H4 (cell line): ENCODE measurements around the gene CLMN. TPM values are rescaled to one million over a fixed set of nuclear protein-coding genes. Genes with fewer than 3 reads are reported as not detected.

ENCODE experiments used
- DNase-seq: peaks from one replicate; pipeline ENCODE4 v3.0.0-alpha.2; 2015; ENCODE audit warnings: low spot score
- total RNA-seq: library from RNA; depleted of rRNA; stranded (reverse); fragments of >200 nt; shearing (Covaris generic); gene quantifications from 2 replicates; pipeline ENCODE4 v1.2.3, GENCODE V29; 2014

Gene CLMN
- total RNA-seq, 1 experiment from 2014 or later = 4.5 TPM

DNA sequence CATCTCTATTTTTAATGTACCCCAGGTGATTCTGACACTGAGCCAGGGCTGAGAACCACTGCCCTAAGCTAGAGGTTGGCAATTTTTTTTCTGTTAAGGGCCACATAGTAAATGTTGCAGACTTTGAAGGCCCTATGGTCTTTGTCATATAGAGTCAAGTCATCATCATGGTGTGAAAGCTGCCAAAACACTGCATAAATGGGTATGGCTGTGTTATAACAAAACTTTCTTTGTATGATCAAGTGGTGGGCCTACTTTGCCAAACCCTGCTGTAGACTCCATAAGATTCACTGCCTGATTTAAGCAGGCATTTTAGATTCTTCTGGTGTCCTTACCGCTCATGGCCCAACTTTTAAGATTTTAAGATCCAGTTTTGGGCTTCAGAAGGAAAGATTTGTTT lies 76.8 kb downstream of the CLMN start:
- no peak for DNase-seq

DNA sequence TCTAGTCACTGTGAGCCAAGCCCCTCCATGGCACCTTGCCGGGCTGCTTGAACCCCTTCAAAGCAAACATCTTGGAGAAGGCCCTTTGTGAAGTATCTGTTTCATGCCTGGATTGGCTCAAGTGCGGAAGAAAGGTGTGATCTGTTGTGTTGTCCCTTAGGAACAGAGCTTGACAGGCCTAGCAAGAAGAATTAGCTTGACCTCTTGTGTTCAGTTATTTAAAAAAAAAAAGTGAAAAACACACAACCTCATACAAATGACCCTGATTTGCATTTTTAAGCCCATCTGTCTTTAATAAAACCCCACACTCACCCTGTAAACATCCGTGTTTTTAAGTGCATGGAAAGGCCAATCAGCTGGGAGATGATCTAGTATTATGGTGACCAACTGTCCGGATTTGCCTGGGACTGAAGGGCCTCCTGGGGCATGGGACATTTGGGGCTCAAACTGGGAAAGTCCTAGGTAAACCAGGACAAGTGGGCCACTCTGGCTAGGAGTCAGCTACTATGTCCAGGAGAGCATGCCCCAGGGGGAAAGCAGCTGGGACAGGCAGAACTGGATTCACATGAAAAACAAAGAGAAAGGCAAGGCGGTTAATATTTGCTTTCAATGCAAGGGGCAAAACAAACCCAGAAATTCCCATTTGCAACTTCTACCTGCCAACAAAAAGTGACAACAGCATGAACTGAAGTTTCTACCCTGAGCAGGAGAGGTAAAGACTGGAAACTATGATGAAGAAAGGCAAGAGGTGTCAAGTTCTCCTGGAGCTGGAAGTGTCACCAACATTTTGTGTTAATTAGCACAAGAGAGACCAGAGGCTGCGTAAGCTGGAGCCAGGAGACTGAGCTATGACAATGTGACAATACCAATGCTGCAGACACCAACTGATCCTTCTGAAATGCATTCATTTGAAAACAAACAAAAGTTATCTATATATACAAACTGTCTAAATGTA lies 78.6 kb downstream of the CLMN start:
- no peak for DNase-seq

DNA sequence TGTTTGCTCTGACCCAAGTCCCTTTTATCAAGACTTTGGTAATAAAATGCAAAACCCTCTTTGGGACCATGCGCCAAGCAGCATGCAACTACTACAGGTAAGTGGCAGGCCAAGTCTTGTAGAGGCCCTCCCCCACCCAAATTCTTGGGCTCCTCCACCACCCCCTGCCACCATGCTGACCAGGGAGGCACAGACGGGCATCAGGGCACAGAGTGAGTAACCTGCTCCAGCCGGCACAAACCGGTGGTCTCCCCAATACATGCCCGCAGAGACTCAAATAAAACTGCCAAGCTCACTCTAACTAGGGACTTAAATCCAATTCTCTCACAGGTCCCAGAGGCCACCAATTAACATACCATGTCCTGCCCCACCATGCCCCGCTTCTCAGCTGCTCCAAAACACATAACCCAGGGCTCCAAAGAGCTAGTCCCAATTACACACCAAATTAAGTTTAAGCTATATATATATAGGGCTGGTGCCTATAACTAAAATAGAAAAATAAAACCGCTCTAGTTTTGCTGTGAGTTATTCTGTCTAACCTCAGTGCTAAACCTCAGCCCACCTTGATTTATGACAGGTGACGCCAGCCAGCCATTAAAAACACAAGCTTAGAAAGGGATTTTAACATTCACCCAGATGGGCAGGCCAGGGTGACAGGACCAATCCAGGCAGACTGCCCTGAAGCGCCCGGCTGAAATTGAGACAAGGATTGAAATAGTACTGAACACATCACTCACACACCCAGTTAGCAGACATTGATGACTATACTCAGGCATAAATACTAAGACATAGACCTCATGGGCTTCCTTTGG lies 81.0 kb downstream of the CLMN start:
- DNase-seq = no peak

DNA sequence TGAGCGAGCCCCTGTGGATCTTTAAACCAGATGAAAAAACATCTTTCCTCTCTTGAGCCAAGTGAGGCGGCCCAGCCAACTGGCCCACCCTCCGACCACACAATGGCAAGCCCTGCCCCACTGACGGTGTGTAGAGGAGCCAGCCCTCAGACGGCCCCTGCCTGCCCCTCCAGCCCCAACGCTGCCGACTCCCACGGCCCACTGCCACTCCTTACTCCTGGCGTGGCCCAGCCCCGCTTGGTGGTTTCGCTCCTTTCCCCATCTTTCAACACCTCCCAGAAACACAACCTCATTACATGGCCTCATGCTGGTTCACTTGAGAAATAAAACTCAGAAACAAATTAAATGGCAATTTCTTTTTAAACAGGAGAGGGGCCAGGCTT lies 81.8 kb downstream of the CLMN start:
- no peak for DNase-seq

DNA sequence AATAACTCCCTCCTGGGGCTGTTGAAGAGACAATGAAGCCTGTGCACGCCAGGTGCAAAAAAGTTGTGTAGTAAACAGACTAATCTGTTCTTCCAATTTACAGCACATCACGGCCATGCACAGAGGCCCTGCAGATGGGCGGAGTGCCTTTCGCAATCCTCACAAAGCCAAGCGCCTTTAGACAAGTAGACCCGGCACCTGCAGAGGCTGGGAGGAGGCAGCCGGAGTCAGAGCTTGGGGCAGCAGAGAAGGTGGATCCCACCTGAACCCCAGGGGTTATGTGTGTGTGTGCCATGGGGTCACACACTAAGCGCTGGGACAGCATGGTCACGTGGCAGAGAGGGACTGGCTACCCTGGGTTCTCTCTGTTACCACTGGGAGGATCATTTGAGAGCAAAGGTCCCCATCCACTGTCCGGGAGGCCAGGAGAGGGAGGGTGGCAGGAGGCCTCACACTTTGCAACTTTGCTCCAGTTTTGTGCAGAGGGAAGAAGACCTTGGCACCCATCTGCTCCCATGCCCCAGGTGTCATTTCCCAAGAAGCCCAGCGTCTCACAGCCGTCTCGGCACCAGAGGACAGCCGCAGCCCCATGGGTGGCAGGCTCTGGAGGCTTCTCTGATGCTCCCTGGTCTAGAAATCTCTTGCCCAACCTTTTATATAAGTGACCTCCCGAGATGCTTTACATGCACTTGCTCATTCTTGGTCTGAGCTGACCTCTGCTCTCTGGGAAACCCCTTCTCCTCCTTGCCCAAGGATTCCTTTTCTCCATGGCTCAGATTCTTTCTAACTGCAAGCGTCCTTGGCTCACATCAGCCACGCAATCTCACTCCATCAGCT lies 82.4 kb downstream of the CLMN start:
- no peak for DNase-seq

DNA sequence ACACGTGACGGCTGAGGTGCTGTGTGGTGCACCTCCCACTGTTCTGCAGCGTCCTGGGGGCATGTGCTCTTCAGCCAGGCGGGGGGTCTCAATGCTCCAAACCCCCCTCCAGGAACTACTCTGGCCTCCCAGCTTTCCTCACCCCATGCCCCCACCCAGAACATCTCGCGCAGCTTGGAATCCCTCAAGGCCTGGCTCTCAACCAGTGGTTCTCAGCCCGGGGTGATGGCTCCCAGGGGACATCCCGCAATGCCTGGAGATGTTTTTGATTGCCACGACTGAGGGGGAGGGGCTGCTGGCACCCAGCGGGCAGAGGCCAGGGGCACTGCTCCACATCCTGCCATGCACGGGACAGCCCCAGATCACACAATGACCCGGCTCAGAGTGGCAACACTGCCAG lies 83.5 kb downstream of the CLMN start:
- DNase-seq = no peak

DNA sequence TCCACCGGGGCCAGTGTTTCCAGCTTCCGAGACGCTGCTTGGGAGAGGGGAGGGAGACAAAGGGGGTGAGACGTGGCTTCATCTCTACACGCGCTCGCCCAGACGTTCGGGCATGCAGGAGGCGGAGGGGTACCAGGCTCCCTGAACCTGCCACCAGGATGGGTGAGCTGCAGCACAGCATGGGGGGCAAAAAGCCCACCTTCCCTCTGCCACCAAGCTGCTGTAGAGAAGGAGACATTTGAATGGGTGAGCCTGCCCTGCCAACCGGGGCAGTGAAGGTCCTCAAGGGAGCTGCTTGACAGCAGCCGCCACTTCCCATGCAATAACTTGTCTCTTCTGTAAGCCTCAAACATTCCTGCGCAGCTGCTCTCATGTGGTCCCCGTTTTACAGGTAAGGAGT lies 83.9 kb downstream of the CLMN start:
- DNase-seq = no peak

DNA sequence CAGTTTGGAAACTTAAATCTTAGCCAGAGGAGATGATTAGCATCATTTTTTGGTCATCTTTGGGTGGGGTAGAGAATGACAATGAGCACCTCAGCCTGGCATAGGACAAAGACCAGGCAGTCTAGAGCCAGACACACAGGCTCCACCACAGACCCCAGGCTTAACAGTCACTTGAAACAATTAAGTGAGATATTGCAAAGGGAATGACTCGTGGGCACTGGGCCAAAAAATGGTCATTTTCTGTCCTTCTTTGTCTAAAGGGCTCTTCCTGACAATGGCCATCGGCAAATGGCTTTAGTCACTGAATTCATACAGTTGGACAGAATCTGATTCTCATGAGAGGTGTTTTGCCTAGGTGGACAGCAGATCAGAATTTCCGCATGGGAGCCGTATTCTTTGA lies 84.4 kb downstream of the CLMN start:
- no peak for DNase-seq

DNA sequence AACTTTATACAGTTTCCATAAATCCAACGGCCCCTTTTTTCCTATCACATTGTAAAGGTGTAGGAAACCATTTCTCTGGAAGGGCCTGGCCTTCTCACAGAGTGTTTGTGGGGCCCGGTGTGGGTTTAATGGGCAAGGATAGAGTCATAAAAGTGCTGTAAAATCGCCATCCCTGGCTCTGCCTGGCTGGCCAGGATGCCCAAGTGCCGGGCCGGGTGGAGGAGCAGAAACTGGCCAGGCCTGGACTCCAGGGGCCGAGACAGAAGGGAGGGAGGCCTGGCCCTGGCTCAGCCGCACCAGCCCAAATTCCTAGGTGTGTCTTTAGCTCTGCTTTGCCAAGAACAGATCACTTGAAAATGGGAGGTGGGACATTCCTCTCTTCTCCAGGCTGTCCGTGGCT lies 85.3 kb downstream of the CLMN start:
- no peak for DNase-seq

DNA sequence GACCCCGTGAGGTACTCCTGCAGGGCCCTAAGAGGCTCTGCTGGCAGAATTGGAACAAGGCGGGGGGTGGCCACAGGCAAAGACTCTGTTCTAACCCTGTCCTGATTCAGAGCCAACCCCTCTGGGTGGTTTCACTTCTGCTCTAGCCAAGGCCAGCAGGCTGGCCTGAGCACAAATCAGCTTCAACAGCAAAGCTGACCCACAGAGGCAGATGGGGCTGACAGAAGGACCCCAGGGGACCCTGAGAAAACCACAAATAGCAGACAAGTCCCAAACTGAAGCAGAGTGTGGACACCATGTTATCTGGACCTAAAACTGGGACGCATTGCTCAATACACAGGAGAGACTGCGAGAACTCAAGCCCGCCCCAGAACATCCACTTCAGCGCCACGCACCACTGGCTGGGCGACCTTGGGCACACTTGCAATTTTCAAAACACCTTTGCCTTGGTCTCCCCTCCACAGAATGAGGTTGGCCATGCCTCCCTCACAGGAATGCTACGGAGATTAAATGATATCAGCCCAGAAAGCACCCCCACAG lies 85.9 kb downstream of the CLMN start:
- DNase-seq = no peak

DNA sequence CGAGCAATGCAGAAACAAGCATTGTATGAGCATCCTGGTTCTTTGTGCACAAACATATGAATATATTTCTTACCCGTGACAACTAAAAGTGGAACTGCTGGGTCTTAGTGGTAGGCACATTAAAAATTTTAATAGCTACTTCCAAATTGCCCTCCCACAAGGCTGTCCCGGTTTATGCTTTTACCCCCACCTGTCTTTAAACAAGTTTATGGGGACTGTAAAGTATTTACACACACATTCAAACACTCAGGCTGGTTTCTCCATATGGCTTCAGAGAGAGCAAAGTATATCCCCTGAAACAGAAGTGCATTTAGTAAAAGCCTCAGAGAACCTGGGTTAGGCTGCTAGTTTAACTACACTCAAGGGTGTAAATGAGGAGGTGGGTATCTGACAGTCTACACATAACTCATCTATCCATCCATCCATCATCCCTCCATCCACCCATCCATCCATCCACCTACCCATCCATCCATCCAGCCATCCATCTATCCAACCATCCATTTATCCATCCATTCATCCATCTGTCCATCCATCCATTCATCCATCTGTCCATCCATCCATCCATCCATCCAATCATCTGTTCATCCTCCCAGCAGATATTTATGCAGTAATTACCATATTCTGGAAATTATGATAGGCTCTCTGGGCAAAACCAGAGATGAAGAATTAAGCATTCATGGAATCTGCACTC lies 86.7 kb downstream of the CLMN start:
- DNase-seq = no peak

DNA sequence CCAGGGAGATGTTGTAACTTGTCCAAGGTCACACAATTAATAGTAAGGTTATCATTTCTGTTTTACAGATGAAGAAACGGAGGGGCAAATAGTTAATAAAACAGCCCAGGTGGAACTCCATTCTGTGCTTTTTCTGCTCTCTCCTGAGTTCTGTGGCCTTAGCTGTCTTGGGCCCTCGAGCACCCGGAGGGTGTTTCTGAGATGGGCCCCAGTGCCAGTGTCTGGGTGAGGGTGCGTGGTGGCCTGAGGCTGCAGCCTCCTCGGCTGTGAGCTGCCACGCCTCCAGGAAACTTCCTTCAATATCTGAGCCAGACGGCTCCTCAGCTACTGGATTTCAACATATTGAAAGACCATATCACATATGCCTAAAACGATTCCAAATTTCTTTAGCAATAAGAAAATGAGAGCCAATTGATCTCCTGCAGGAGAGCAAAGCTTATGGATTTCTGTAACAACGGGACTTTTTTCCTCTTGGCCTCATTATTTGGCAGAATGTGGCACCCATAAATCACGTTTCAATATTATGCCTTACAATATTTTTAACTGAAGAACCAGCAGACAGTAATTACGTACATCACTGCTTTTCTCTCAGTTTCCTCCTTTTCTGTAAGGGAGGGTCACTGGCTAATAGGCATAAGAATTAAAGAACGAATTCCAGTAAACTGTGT lies 87.6 kb downstream of the CLMN start:
- DNase-seq = no peak

DNA sequence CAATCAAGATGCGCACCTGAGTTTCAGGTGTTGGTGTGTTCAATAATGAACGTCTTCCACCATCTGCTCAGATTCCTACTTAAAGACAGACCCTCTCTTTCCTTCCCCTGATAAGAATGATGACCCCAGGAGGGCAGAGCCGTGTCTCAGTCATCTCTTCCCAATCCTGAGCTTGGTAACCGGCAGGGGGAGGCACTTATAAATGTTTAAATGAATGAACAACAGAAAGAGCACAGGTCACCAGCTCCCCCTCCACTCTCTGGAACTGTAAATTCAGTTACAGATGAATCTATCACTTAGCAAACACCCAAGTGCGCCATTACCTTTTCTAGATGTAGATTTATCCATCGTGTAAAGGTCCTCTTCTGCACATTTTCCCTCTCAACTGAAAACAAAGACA lies 90.0 kb downstream of the CLMN start:
- no peak for DNase-seq

DNA sequence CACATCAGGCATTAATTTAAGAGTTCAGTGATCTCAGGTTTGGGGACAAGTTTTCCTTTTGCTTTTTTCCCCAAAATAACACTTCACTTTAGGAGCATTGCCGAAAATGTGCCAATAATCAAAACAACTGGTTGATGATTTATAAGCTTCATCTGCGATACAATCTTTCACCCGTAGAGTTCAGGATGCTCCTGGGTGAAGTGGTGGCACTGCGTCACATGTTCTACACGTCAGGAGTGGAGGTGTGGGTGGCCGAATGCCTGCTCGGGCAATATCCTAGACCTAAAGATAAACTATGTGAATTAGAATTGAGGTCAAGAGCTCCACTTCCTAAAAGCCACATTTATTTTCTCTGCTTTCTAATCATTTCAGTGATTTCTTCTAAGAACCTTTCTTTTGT lies 91.5 kb downstream of the CLMN start:
- no peak for DNase-seq

DNA sequence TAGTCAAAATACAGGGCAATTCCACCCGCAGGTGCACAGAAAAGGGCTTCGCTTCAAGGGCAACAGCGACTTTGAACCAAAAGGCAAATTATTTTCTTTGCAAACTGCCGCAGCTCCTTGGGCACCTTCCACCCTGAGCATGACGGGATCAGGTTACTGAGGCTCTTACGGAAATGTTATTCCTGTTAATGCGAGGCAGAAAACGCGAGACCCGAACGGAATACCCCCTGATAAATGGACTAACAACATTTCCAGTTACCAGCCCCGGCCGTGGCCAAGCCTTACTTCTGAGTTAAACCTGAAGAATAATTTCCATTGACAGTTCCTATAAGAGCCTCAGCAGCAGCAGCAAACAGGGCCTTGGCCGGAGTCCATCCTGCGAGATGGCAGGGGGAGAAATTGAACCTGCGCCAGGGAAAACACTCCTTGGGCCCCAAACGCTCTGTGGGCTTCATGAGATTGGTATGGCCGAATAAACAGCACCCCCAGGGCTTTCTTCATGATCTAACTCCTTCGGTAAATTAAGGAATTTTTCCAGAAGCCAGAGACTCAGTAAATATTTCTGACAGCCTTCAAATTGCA lies 92.3 kb downstream of the CLMN start:
- DNase-seq = no peak

DNA sequence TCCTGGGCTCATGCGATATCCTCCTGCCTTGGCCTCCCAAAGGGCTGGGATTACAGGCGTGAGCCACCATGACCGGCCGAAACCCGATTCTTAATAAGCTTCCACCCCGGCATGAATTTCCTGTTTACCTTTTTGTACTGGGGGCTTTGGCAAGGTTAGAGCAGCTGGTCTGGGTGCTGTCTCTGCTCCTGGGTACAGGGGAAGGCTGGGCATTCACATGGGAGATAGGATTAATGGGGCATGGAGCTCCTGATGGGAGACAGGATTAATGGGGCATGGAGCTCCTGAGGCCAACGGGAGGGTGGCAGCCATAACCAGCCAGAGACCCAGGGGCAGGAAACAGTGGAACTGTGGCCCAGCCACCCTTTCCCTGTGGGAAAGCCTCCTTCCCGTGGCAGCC lies 92.9 kb downstream of the CLMN start:
- no peak for DNase-seq

DNA sequence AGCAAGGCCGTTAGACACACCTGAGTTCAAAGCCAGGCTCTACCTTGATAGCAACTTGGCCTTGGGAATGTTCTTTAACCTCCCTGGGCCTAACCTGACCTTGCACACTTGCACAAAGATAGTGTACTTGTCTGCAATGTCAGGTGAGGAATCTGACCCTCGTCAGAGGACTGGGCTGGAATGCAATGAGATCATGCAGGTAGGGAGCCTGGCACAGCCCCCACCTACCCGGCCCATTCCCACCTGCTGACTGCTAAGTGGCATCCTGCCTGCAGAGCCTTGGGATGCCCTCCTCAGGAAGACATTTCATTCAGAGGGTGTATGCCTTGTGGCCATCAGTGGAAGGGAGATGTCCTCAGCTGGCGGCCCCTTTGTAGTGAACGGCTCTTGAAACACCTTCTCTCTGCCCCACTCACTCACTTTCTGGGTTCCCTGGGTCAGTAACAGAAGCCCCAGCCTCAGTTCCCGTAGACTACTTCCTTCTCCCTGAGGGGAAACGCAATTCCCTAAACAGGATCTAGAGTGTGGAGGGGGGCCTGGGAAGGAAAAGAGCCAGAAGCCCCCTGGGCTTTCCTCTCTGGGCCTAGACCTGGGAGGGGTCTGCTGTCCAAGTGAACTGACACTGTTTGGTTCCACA lies 94.3 kb downstream of the CLMN start:
- DNase-seq = no peak

DNA sequence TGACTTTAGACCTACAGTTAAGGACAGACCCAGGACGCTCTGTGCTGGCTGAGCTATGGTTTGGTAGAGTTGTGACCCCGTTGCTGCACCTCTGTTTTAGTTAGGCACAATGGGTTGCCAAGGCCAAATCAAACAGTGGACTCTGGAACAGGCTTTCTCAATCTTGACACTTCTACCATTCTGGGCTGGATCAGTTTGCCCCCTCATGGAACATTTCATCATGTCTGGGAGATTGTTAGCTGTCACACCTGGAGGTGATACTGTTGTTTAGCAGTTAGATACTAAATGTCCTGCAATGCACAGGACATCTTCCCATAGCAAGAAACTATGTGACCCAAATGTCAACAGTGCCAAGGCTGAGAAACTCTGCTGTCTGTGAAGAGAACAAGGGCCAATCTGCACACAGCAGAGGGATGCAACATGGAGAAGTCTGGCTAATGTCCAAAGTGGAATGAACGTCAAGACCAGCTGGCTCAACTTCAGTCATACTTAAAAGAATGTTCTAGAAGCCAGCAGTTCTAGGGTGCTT lies 96.8 kb downstream of the CLMN start:
- no peak for DNase-seq

DNA sequence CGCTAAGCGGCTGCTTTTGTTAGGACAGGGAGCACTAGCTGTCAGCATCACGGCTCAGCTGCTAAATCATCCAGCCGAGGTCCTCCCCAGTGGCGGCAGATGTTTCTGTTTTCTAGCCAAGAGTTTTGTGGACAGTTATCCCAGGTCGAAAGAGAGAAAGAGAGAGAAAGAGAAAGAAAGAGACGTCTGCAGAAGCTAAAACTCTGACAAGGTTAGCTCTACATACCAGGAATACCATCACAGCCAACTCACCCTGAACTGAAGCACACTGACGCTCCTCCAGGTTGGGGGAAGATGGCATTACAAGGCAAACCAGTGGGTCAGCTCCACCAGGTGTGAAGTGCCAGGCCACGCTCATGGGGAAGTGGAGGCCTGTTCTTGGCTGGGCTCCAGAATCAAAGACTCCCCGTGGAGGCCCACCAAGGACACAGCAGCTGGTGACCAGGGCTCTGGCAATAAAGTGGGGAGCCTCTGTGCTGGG lies 97.5 kb downstream of the CLMN start:
- DNase-seq = no peak
